H1 (cell line): ENCODE measurements around the gene HOXC5. TPM values are rescaled to one million over a fixed set of nuclear protein-coding genes. Genes with fewer than 3 reads are reported as not detected.

Experiments used
- CTCF ChIA-PET: fragments of 300-600 bp; sonication (Branson Sonifier 250); formaldehyde crosslinking; loops from one replicate; lab custom pipeline; 2021; ENCODE audit not compliant: partially characterized antibody; lab: Charles Lee
- POLR2A ChIA-PET: fragments of 300-600 bp; sonication (Branson Sonifier 250); formaldehyde crosslinking; loops from one replicate; lab custom pipeline; 2021; ENCODE audit warnings: inconsistent platforms; ENCODE audit not compliant: partially characterized antibody; lab: Charles Lee
- DNase-seq, 2 experiments: peaks; one replicate each; pipeline versions ENCODE4 v3.0.0 to v3.0.0-alpha.2; 2010 to 2022; ENCODE audit warnings: low spot score in 2 of 2, low read depth in 1 of 2, mixed read lengths in 1 of 2
- FAIRE-seq: peaks from 2 replicates; lab custom pipeline; 2011; peaks lifted over from hg19 to GRCh38; lab: Jason Lieb, UNC
- H2AFZ ChIP-seq: 2 replicates; pipeline ENCODE4 v1.8.1; 2012; ENCODE audit warnings: low read length, inconsistent platforms
- H2AK5ac ChIP-seq: 2 replicates; pipeline ENCODE4 v1.6.1; 2013; ENCODE audit warnings: low read depth, low read length
- H2BK120ac ChIP-seq: replicated peaks from 2 replicates; pipeline ENCODE3; 2013; ENCODE audit warnings: low read depth, low read length, inconsistent platforms
- H2BK12ac ChIP-seq: 2 replicates; pipeline ENCODE4 v1.6.1; 2013; ENCODE audit warnings: low read depth, low read length
- H2BK15ac ChIP-seq: 2 replicates; pipeline ENCODE4 v1.6.1; 2013; ENCODE audit warnings: low read length
- H2BK20ac ChIP-seq: 2 replicates; pipeline ENCODE4 v1.6.1; 2013; ENCODE audit warnings: low read length
- H2BK5ac ChIP-seq: 2 replicates; pipeline ENCODE4 v1.6.1; 2013; ENCODE audit warnings: low read depth, low read length
- H3K14ac ChIP-seq: 2 replicates; pipeline ENCODE4 v1.6.1; 2013; ENCODE audit warnings: inconsistent platforms; ENCODE audit not compliant: insufficient read length
- H3K18ac ChIP-seq: 2 replicates; pipeline ENCODE4 v1.6.1; 2013; ENCODE audit warnings: low read length; ENCODE audit errors: extremely low read depth
- H3K23ac ChIP-seq: 2 replicates; pipeline ENCODE4 v1.6.1; 2013; ENCODE audit warnings: inconsistent platforms; ENCODE audit not compliant: insufficient read length
- H3K23me2 ChIP-seq: 2 replicates; pipeline ENCODE4 v1.6.1; 2013; ENCODE audit warnings: low read depth, low read length
- H3K27ac ChIP-seq: 2 replicates; pipeline ENCODE4 v1.6.1; 2011; ENCODE audit warnings: low read depth, low read length, inconsistent platforms
- H3K27me3 ChIP-seq, 4 experiments: replicated peaks in 1 of 4; 1 replicate in 1 of 4; 2 replicates in 3 of 4; pipeline versions ENCODE4 v1.6.1 to v1.8.1; 2011 to 2013; ENCODE audit warnings: low read length in 3 of 4, mild to moderate bottlenecking in 3 of 4, inconsistent platforms in 2 of 4, mixed read lengths in 2 of 4, moderate library complexity in 1 of 4; ENCODE audit not compliant: control insufficient read depth in 3 of 4, insufficient read depth in 3 of 4; ENCODE audit errors: extremely low read depth in 1 of 4
- H3K36me3 ChIP-seq, 4 experiments: 2 replicates each; pipeline versions ENCODE4 v1.6.1 to v1.8.1; 2011 to 2013; ENCODE audit warnings: mild to moderate bottlenecking in 4 of 4, low read length in 3 of 4, moderate library complexity in 2 of 4, control low read depth in 1 of 4, inconsistent platforms in 1 of 4; ENCODE audit not compliant: insufficient read depth in 4 of 4, control insufficient read depth in 2 of 4
- H3K4ac ChIP-seq: replicated peaks from 2 replicates; pipeline ENCODE3; 2013; ENCODE audit warnings: low read length, low read depth, mixed read lengths, inconsistent platforms; ENCODE audit not compliant: insufficient read length
- H3K4me1 ChIP-seq, 4 experiments: replicated peaks in 1 of 4; 1 replicate in 1 of 4; 2 replicates in 3 of 4; pipeline versions ENCODE4 v1.6.1 to v1.8.1; 2011 to 2013; ENCODE audit warnings: low read length in 3 of 4, inconsistent platforms in 2 of 4, mixed read lengths in 1 of 4; ENCODE audit not compliant: insufficient read depth in 4 of 4, control insufficient read depth in 3 of 4
- H3K4me2 ChIP-seq, 2 experiments: 2 replicates each; pipeline versions ENCODE4 v1.6.1 to v1.8.1; 2011 to 2013; ENCODE audit warnings: low read depth in 2 of 2, low read length in 2 of 2, control low read depth in 1 of 2, inconsistent platforms in 1 of 2, mild to moderate bottlenecking in 1 of 2; ENCODE audit not compliant: insufficient read depth in 1 of 2
- H3K4me3 ChIP-seq, 4 experiments: fragments of 200-600, 300-600 bp in 1 of 4; sonication (generic), shearing (Covaris generic), sonication (Bioruptor Twin) in 1 of 4; 2 replicates each; pipeline versions ENCODE4 v1.5.1 to v1.8.1; 2011 to 2016; ENCODE audit warnings: low read length in 4 of 4, low read depth in 3 of 4, control low read depth in 2 of 4, inconsistent platforms in 2 of 4, mild to moderate bottlenecking in 2 of 4, mixed read lengths in 1 of 4, moderate library complexity in 1 of 4; ENCODE audit not compliant: insufficient read depth in 2 of 4; ENCODE audit errors: extremely low read depth in 1 of 4
- H3K56ac ChIP-seq: replicated peaks from 2 replicates; pipeline ENCODE3; 2013; ENCODE audit warnings: low read depth, mild to moderate bottlenecking, mixed read lengths, low read length, inconsistent platforms; ENCODE audit not compliant: insufficient read length
- H3K79me1 ChIP-seq: 2 replicates; pipeline ENCODE4 v1.6.1; 2013; ENCODE audit warnings: low read depth, low read length, control low read depth
- H3K79me2 ChIP-seq, 2 experiments: 2 replicates each; pipeline versions ENCODE4 v1.6.1 to v1.8.1; 2012 to 2013; ENCODE audit warnings: low read length in 2 of 2, mild to moderate bottlenecking in 2 of 2, inconsistent platforms in 1 of 2; ENCODE audit not compliant: insufficient read depth in 2 of 2, control insufficient read depth in 1 of 2
- H3K9ac ChIP-seq, 4 experiments: replicated peaks in 1 of 4; 1 replicate in 1 of 4; 2 replicates in 3 of 4; pipeline versions ENCODE4 v1.6.1 to v1.8.1; 2011 to 2013; ENCODE audit warnings: low read depth in 3 of 4, low read length in 3 of 4, control low read depth in 2 of 4, mild to moderate bottlenecking in 2 of 4, moderate library complexity in 2 of 4, inconsistent platforms in 1 of 4; ENCODE audit errors: extremely low read depth in 1 of 4
- H3K9me3 ChIP-seq, 2 experiments: 2 replicates each; pipeline versions ENCODE4 v1.6.1 to v1.8.1; 2012 to 2013; ENCODE audit warnings: mild to moderate bottlenecking in 2 of 2, moderate library complexity in 2 of 2, control low read depth in 1 of 2, inconsistent platforms in 1 of 2, low read depth in 1 of 2, low read length in 1 of 2, mixed read lengths in 1 of 2; ENCODE audit not compliant: insufficient read depth in 2 of 2
- H4K20me1 ChIP-seq, 2 experiments: replicated peaks in 1 of 2; 2 replicates each; pipeline versions ENCODE3 to v1.8.1; 2011 to 2013; ENCODE audit warnings: inconsistent platforms in 2 of 2, low read length in 2 of 2, mild to moderate bottlenecking in 1 of 2; ENCODE audit not compliant: insufficient read depth in 2 of 2, control insufficient read depth in 1 of 2
- H4K5ac ChIP-seq: 2 replicates; pipeline ENCODE4 v1.6.1; 2013; ENCODE audit warnings: low read length, low read depth, mixed read lengths, inconsistent platforms; ENCODE audit not compliant: insufficient read length
- H4K8ac ChIP-seq: 2 replicates; pipeline ENCODE4 v1.8.0; 2013; ENCODE audit warnings: mild to moderate bottlenecking, moderate library complexity, low read length, inconsistent platforms; ENCODE audit not compliant: insufficient read depth; ENCODE audit errors: extremely low read depth
- H4K91ac ChIP-seq: replicated peaks from 2 replicates; pipeline ENCODE3; 2013; ENCODE audit warnings: low read length, mixed read lengths, inconsistent platforms; ENCODE audit not compliant: insufficient read length
- EZH2 ChIP-seq: fragments of 200-600 bp; sonication (generic); IDR thresholded peaks from 2 replicates; pipeline ENCODE4 v1.7.1; 2012; ENCODE audit warnings: low read depth, mild to moderate bottlenecking, moderate library complexity, low read length, inconsistent platforms; ENCODE audit not compliant: severe bottlenecking
- HDAC6 ChIP-seq: IDR thresholded peaks from one replicate; pipeline ENCODE4 v1.7.1; 2012; ENCODE audit warnings: low read depth, mild to moderate bottlenecking, inconsistent platforms, low read length, moderate library complexity
- RNF2 ChIP-seq: fragments of 200-900, 300-1000 bp; sonication (generic); IDR thresholded peaks from 2 replicates; pipeline ENCODE4 v1.7.1; 2016; ENCODE audit warnings: borderline replicate concordance, low read depth, mild to moderate bottlenecking, antibody characterized with exemption, low read length; ENCODE audit not compliant: poor library complexity, severe bottlenecking; ENCODE audit errors: missing control alignments
- SUZ12 ChIP-seq: fragments of 200-600 bp; sonication (generic); IDR thresholded peaks from 2 replicates; pipeline ENCODE4 v1.6.1; 2012; ENCODE audit warnings: mild to moderate bottlenecking, inconsistent platforms, low read length, moderate library complexity, mixed read lengths
- TCF12 ChIP-seq: IDR thresholded peaks from 2 replicates; pipeline ENCODE4 v1.6.1; 2011; ENCODE audit warnings: low read depth, mild to moderate bottlenecking, low read length
- WGBS, 2 experiments: shearing (Covaris generic) in 1 of 2; methylation state at CpG; one replicate each; pipeline versions ENCODE4 v1.1.6 to v1.1.7; 2013 to 2015; ENCODE audit warnings: low lambda C conversion rate in 2 of 2, mixed read lengths in 2 of 2, inconsistent platforms in 1 of 2, low coverage in 1 of 2, missing lambda C conversion rate in 1 of 2; ENCODE audit not compliant: insufficient replicate concordance in 2 of 2, insufficient coverage in 1 of 2, insufficient read length in 1 of 2; ENCODE audit errors: extremely low coverage in 1 of 2, missing lambda C conversion rate in 1 of 2; 5-methylcytosine and 5-hydroxymethylcytosine counted together
- polyA plus RNA-seq, 7 experiments: library from polyadenylated mRNA; depleted of rRNA in 3 of 7; stranded (reverse) in 5 of 7; unstranded in 2 of 7; fragments of >200 nt in 5 of 7; fragments of 200-250 nt in 2 of 7; gene quantifications; 1 replicate in 5 of 7; 2 replicates in 1 of 7; 4 replicates in 1 of 7; pipeline versions ENCODE4 v1.2.1 to v1.2.3, GENCODE V29; 2011 to 2013; ENCODE audit warnings: missing spikeins in 2 of 7, mixed read lengths in 2 of 7
- total RNA-seq: library from RNA; stranded (reverse); fragmentation: NEBNext Ultra II Directional; extraction: Animal tissue kit (Norgen Biotek cat#: 25700); gene quantifications from 2 replicates; pipeline ENCODE4 v1.2.1, GENCODE V29; 2021

The HOXC5 gene
- total and polyA plus RNA-seq, 2 of the 8 experiments (the other 6 are each of a cell fraction or from before 2014, with no cell fraction given) = not detected

- H2AFZ ChIP-seq = no peak overlapping the region
- no peak overlapping the region for H2BK5ac ChIP-seq
- no peak for TF ChIP-seq TCF12
- TF ChIP-seq HDAC6 = no peak
- peak; percentile 12 for TF ChIP-seq SUZ12
- peak; percentile 79 for TF ChIP-seq EZH2
- peak; percentile 47 for TF ChIP-seq RNF2
- no peak overlapping the region for H3K56ac ChIP-seq
- H2BK15ac ChIP-seq = no peak overlapping the region
- H3K79me2 ChIP-seq = no peaks in the 10 kb centered on the region
- H3K18ac ChIP-seq = no peak overlapping the region
- H3K36me3 ChIP-seq = peaks cover 0 to 5% (median 0%) of the 10 kb centered on the region in 4 experiments; a peak in 1 of 8 replicates
- H2BK120ac ChIP-seq = no peak overlapping the region
- CTCF ChIA-PET = interaction anchor here (1.1 to 11.3 kb wide), 7 partner anchors 12 to 205 kb away, joined by 3 to 172 read pairs (median 91); partner anchors contain the start of genes HOXC10, HOXC5 and HOXC6
- FAIRE-seq (no peak), DNase-seq (no peak)
- peaks cover 0 to 8% (median 2%) of the 10 kb centered on the region in 4 experiments; a peak in 4 of 7 replicates for H3K4me1 ChIP-seq
- no peak overlapping the region for H4K5ac ChIP-seq
- H4K8ac ChIP-seq = no peak overlapping the region
- H3K27ac ChIP-seq = no peak overlapping the region
- no peak overlapping the region for H3K4me2 ChIP-seq
- H3K9me3 ChIP-seq = no peaks in the 10 kb centered on the region
- H4K20me1 ChIP-seq = peaks cover 5 to 32% of the 10 kb centered on the region in 2 experiments
- H3K27me3 ChIP-seq = peaks cover 98 to 100% (median 100%) of the 10 kb centered on the region in 4 experiments
- H4K91ac ChIP-seq = no peak overlapping the region
- H2BK20ac ChIP-seq = no peak overlapping the region
- no peak overlapping the region for H2AK5ac ChIP-seq
- no peak overlapping the region for H2BK12ac ChIP-seq
- no peaks in the 10 kb centered on the region for H3K79me1 ChIP-seq
- no peak overlapping the region for H3K23ac ChIP-seq
- POLR2A ChIA-PET = interaction anchor here (0.9 kb wide), 1 partner anchor 21 kb away, joined by 3 read pairs; no protein-coding TSS in a partner anchor
- H3K4ac ChIP-seq = no peak overlapping the region
- peaks cover 2% of the 10 kb centered on the region; the same call in 1 of the 2 replicates for H3K23me2 ChIP-seq
- H3K14ac ChIP-seq = no peak overlapping the region
- WGBS, 2 experiments = 27% methylated on average over 14 of the region's 19 CpGs; no CpG with 5 or more reads in 1 of the 2 experiments
- no peak overlapping the region for H3K4me3 ChIP-seq
- H3K9ac ChIP-seq = no peak overlapping the region
Measured at GRCh38 chr12:54002915-54003389, 29.9 kb upstream of the HOXC5 start.
